NCI-H1417 (cell line): ENCODE data around the gene ABI3BP.

Experiments used
- DNase-seq, 3 experiments: peaks; one replicate each; lab custom pipeline; 2025; lab: John Stamatoyannopoulos, UW

ABI3BP gene

DNA sequence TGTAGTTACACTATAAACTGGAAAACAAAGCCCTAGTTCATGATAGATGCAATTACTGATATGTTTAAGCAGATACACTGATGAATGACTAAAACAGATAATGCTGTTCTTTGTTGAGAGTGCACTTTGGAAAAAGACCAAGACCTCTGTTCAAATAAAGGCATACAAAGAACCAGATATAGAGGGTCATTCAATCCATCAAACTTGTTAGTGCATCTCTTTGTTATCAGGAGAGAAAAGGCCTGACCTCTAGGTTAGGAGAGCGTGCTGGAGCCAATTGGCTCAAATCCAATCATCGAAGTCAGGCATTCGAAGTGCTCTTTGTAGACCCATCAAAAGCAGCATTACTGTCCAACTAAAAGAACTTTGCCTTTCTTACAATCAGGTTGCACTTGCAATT lies 159.7 kb downstream of the ABI3BP start:
- DNase-seq: peak in 2 of 3 experiments; percentile 5 to 64

DNA sequence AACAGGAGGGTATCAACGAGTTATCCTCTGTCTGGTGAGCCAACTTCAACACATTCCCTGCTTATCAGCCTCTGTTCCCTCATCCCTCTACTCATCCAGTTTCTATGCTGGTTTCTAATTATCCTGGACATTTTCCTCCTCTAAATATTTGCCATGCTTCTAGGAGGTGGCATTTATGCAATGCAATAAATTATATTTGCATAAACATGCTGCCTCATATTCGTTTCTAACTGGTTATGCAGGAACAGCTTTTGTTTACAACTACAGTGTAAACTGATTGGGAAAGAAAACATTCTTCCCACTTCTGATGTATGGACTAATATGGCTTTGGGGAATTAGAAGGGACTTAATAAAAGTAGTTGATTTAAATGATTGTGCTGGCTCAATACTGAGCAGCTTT lies 161.6 kb downstream of the ABI3BP start:
- no peak for DNase-seq

DNA sequence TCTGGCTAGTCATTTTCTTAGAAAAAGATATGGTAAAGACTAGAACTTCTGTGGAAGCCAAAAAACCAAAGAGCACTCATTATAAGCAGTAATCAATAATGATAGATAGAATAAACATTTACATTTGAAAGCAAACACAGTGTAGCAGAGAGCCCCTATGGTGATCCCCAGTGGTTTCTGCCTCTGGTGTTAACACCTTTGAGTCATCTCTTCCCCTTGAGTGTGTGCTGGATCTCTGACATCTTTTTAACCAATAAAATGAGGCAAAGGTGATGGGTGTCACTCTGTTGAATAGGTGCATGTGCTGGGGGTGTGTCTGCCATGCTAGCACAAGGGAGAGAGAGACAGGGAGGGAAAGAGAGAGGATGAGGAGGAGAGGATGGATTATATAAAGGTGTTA lies 162.3 kb downstream of the ABI3BP start:
- DNase-seq: no peak

DNA sequence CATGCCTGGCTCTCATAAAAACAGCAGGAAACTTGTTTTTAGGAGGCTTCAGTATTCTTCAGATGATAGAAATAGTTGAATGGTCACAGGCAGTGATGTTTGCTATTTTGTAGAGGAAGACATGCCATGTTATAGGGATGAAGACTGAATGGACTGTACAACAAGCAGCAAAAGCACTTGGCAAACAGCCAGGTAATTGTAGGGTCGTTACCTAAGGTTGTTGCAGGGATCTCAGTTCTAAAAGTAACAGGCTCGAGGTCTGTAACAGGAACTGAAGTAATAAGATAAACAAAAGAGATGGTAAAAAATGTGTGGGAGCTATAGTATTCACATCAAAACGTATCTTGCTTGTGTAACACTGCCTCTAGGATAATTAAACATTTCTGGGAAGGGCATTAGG lies 167.6 kb downstream of the ABI3BP start:
- peak in 2 of 3 experiments; percentile 25 to 62 for DNase-seq

DNA sequence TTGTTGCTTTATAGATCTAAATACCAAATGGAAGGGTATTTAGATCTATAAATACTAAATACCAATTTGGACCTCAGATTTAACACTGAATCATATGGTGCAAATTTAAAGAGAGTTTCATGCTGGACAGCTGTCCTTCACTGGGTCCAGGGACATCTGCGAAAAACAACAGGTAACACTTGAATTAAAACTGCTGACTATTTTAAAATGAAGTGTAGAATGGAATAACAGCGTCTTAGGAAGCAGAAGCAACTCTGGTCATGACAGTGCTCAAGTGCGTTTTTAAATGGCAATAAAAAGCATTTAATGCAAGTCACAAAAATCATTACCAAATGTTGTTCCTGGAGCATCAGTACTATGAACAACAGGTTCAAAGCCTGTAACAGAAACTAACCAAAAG lies 177.6 kb downstream of the ABI3BP start:
- DNase-seq: no peak

DNA sequence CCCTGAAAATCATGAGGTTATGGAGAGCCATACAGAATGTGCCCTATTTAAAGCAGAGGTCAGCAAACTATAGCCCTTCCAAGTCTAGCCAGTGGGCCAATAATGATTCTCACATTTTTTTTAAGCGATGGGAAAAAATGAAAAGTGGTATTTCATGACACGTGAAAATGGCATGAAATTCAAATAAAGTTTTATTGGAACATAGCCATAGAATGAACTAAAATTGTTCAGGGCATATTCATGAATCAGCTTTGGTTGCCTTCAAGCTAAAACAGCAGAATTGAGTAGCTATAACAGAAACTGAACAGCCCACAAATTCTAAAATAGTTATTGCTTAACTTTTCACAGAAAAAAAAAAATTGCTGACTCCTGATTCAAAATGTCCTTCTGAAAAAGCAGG lies 179.4 kb downstream of the ABI3BP start:
- no peak for DNase-seq

DNA sequence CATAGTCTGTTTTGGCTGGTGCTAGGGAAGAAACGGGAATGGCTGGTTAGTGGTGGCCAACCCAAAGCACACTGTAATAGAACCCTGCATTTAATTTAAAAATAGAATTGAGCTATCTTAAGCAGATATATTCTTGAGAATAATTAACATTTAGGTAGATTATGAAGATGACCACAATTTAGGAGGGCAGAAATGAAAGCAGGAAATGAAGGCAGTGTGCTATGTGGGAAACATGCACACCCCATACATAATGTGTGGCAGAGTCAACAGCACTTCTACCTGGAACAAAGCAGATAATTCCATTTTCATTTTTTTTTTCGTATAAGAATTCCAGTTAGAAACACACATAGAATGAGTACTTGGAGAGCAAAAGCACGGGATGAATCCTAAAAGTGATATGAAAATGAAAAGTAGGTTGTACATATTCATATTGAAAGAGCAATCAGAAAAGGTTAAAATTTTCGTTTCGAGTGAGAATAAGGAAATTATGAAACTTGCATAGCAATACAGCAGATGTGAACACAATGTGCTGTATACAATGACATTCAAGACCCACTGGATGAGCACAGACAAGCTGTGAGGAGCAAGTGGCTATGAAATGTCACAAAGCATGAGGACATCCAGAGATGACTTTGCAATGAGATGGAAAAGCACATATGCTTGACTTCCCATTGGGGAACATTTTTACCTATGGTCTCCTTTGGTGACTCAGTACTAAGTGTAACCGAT lies 181.3 kb downstream of the ABI3BP start:
- no peak for DNase-seq

DNA sequence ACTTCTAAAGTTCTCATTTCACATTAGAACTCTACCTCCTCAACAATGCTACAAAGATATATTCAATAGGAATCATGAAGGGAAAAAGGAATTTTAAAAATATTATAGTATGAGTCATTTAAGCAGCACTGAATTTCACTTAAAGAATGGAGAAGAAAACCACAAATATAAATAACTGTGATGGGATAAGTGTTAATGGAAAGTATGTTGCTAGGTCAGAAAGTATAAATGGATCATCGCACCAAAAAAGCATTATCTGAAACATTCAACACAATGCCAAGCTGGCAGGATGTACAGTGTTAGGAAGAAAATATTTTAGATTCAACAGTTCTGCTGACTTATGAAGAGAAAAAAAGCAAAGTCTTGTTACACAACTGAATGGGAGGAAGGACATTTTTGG lies 182.6 kb downstream of the ABI3BP start:
- no peak for DNase-seq

DNA sequence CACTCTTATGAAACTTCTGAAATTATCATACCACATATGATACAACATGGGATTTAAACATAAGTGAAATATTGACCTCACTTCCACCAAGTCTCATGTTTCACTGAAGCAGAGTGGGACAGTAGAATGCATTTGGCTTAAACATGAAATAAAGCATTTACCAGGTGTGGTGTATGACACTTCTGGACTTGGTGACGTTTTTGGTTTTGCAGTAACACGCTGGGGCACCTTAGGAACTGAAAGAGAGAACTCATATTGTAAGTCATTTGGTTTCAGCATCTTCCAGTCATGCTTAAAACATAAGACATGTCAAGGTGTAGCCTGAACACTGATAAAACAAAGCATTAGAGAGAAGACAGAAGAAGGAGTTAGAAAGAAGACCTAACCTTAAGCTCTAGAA lies 188.6 kb downstream of the ABI3BP start:
- DNase-seq: no peak

DNA sequence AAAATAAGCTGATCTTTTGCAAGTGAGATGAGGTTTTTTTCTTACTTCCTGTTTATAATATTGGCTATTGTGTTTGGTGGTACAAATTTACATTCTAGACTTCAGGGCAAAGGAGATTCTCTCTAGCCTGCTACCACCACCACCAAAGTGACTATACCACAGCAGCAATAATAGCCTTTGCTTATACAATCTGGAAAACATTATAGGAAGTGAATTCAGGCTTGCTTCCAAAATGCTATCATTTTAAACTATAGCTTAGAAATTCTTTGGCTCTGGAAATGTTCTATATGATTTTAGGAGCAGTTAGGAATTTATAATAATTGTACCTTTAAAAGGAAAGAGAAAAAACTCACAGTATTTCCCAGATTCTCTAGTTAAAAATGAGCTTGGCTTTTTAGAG lies 189.5 kb downstream of the ABI3BP start:
- no peak for DNase-seq

DNA sequence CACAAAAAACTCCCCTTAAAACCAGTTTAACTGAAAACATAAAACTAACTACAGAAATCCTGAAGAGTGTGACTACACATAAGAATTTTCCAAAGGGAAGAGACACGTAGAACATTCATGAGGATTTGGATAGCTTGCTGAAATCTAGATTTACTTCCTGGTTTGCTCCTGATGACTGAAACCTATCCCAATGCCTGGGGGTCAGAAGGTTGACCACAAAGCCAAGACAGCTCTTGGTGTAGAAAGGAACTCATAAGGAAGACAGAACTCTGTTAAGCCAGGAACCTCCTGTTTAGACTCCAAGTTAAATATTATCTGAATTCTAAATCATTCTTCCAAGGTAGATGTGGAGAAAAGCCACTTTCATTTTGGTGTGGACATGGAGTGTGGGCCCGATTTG lies 191.1 kb downstream of the ABI3BP start:
- DNase-seq: no peak

DNA sequence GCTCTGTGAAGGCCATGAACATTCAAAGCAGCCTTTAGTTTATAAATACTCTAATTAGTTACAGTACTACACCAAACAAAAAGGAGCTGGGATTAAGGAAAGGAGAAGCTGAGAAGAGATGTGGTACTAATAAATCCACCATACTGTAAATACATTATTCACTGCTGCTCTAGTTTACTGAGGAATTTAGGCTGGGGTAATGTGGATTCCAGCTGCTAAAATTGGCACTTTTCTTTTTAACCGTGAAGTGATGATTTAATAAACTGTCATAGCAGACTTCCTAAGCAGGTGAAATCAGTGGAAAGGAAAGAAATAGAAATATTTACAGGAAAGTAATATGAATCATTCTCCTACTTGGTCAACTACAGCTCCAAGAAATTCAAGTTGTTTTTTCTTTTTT lies 195.2 kb downstream of the ABI3BP start:
- peak in 1 of 3 experiments; percentile 15 for DNase-seq

DNA sequence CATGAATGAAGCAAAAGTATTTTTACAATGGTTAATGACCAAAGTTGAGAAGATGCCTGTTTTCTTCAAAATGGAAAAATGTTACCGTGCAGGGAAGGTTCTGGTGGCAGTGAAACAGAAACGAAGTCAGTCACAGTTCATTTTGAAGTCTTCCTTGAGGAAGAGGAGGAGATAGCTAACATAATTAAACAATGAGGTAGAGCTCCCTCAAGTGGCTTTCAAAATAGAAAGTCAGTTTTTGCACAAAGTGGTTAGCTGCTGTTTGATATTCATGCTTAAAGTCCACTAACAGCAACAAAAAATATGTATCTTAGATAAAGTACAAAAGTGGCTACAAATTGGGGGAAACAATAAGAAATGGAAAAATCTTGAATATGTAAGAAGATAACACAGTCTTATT lies 196.7 kb downstream of the ABI3BP start:
- DNase-seq: peak in 1 of 3 experiments; percentile 42

DNA sequence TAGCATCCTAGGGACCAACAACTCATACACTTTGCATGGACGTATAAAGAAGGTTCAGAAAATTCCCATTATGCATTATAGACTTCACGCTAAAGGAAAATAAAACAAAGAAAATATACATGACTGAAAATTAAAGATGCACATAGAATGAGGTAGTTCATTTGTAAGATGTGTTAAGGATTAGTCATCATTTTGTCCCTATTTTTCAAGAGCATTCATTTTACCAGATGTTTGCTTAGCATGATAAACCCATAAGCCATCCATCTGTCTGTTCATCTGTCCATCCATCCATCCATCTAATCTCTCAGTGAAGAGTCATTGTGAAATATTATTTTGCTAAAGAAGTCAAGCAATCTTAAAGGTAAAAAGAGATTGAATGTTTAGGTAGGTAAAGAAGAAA lies 203.6 kb downstream of the ABI3BP start:
- DNase-seq: no peak

DNA sequence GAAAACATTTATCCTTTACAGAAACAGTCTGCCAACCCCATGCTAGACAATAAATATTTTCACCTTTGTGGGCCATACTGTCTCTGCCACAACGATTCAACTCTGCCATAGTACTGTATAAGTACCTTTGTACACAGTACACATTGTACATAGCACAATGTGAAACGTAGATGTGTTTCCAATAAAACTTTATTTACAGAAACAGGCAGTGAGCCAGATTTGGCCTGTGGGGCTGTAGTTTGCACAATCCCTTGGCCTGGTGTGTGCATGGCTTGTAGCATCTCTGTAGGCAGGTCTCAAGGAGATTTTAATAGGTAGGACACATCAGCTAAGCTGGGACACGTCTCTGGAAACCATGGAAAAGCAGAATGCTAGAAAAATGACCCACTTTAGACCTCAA lies 209.6 kb downstream of the ABI3BP start:
- no peak for DNase-seq

DNA sequence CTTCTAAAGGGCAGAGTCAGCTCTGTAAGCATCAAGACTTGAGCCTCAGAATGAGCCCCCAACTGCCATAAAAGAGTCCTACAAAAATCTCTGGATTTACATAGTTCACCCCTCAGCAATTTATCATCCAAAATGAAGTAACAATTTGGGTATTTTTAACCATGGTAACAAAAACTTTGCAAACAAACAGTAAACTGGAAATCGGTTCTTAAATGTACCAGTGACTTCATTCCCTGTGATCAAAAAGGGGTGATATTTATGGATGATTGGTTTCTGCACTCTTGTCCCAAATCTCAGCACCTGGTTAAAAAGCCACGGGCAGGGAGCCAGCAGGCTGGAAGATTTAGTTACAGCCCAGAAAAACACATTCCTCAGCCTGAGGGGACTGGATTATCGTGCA lies 210.3 kb downstream of the ABI3BP start:
- DNase-seq: no peak

DNA sequence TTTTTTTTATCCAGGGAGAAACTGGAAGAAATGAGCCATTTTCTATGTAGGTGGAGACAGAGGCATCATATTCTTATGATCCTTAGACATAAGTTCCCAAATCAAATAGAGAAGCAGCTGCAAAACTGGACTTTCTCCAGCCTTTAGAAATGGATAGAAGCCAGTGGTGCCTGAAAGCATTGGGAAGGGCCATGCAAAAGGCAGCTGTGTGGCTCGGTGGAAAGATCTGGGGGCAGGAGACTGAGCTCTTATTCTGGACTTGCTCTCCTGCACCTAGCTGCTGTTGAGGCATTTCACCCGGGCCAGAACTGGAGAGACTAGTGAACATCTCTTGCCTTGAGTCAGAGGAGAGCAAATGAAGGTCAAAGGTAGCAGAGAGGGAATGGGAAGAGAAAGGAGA lies 210.9 kb downstream of the ABI3BP start:
- no peak for DNase-seq

DNA sequence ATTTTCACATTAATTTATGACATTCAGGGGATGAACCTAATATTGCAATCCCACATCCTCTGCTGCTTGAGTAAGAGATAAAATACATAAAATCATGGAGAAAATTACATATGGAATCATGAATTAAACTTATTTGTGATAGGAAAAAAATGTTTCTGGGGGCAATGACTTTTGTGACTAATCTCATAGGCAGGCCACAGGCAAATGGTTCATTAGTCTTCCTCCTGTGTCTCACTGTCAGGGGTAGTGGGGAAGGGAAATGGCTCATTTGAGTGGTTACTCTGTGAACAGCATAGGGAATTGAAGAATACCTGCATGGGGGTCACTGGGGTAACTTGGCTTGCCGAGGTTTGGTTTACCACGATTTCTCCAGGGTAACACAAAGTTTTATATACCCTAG lies 211.9 kb downstream of the ABI3BP start:
- DNase-seq: no peak

DNA sequence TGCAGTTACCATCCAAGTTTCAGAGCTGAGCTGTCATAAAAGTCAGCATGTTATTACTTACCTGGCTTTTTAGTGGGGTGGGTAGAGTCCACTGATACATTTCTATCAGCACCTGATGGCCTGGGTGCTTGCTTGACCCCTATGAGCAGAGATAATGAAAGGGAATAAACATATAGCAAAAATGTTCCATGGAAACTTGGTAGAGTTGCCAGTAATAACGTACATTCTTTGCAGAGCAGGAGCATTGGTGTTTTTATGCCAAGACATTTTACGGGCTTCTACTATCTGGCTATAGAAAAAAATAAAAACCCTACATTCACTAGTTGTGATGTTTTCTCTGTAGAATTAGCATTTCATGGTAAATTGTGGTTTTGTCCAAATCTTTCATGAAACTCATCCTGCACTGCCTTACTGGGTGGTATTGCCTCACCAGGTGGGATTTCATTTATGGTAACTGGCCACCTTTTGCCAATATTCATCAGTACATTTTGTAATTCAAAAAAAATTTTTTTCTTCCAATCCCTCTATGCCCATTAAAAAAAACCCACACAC lies 213.1 kb downstream of the ABI3BP start:
- no peak for DNase-seq

DNA sequence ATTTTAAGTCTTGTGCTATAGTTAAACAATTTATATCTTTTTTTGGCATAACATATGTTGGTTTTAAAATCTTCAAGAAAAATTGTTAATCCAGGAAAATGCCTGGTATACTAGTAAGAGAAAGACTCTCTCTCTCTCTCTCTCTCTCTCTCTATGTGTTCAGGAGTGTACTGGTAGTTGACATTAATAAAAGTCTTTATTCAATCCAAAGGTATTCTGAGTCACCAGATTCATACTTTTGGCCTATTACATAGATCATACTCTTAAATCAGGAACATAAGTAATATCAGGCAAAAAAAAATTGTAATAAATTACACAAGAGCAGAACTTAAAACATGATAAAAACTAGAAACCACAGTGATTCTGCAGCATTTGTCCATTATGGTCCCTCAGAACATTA lies 213.7 kb downstream of the ABI3BP start:
- DNase-seq: no peak

DNA sequence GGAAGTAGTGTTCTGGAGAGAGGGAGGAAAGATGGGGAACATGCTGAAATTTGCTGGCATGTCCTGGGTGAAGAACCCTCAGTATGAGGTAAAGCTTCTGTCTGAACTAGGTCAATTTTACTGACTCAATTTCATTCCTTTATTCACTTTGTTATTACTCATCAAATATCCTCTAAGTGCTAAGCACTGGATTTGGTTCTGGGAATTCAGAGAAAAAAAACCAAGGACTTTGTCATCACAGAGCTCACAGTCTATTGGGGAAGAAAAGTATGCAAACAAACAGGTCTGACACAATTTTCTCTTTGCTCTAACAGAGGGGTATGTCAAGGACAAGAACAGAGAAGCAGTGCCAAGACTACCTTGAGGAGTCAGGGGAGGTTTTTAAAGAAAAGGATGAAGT lies 215.9 kb downstream of the ABI3BP start:
- no peak for DNase-seq

DNA sequence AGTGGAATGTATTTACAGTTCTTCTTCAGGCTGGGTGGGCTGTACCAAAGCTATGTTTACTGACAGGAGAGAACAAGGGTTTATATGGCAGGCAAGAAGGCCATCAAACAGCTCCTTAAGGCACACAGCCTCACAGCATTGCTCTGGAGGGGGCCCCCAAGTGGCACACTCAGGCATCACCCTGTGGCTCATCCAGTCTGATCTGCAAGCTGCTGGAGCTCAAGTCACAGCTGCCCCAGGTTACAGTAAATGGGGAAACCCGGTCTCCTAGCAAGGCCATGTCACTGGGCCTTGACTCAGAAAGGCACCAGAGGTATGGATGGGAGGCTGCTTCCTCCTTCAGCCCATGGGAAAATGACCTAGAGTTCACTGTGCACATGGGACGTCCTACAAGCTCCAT lies 216.5 kb downstream of the ABI3BP start:
- DNase-seq: no peak

DNA sequence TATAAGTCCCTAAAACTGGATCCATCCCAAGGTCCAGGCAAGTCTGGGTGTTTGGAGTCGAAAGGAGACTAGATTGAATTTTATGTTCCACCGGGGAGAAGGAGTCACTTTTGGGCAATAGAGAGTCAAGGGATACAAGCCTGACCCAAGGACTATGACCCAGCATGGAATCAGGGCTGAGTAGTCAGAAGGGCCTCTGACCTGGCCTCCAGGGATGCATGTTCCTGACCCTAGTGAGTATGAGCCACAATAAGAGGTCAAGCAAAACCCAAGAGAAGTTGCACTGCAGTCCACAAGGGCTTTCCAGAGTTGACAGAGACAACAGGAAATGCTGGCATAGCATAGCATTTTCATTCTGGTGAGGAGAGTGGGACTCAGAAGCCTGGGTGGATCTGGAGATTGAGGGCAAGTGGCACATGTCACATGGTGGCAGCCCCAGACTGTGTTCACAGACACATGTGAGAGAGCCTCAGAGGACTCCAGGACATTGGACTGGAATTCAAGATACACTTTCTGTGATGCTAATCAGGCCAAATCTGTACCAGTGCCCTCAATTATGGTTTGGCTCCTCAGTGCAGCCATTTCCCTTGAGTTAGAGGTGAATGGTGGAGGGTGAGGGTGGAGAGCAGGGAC lies 217.0 kb downstream of the ABI3BP start:
- DNase-seq: no peak

DNA sequence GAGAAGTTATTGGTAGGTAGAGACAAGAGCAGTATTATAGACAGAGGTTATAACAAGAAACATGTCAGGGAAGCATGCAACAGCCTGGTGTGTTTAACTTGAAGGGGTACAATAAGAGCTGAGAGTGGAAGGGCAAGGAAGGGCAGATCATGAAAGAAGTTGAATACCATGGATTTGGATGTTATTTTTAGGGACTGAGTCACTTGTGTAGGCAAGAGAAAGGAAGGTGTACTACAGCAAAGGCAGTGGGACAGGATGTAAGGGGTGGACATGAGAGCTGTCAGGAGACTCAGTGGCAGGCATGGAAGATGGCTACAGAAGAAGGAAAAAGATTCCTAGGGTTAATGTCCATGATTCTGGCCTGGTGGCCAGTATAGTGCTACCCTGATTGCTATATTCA lies 217.6 kb downstream of the ABI3BP start:
- no peak for DNase-seq
